Lung (tissue), 12 donors: ENCODE results near the gene PYCARD. TPM values are rescaled to one million over a fixed set of nuclear protein-coding genes. Genes with fewer than 3 reads are reported as not detected.

Experiments used
- ATAC-seq: fragments of 200-7000 bp; cut with Tn5 transposase; one replicate; pipeline ENCODE4 v1.9.1; 2020; ENCODE audit warnings: moderate number of reproducible peaks; ENCODE audit not compliant: insufficient read depth, low FRiP score
- DNase-seq, 3 donors: peaks; one replicate each; pipeline ENCODE4 v3.0.0-alpha.2; 2013 to 2017
- H3K27ac ChIP-seq, 2 donors: one replicate each; pipeline ENCODE4 v1.5.1; 2013; ENCODE audit warnings: mild to moderate bottlenecking in 2 of 2, moderate library complexity in 2 of 2, control low read depth in 1 of 2, inconsistent platforms in 1 of 2, low read depth in 1 of 2, low read length in 1 of 2
- H3K27me3 ChIP-seq, 3 donors: one replicate each; pipeline ENCODE4 v1.5.1; 2013; ENCODE audit warnings: low read length in 2 of 3; ENCODE audit not compliant: control insufficient read depth in 3 of 3, insufficient read depth in 3 of 3
- H3K36me3 ChIP-seq, 4 donors: one replicate each; pipeline ENCODE4 v1.5.1; 2013; ENCODE audit warnings: low read length in 4 of 4, mild to moderate bottlenecking in 1 of 4, moderate library complexity in 1 of 4; ENCODE audit not compliant: control insufficient read depth in 4 of 4, insufficient read depth in 4 of 4
- H3K4me1 ChIP-seq, 5 donors: one replicate each; pipeline ENCODE4 v1.5.1; 2013; ENCODE audit warnings: low read length in 5 of 5, mild to moderate bottlenecking in 2 of 5, moderate library complexity in 1 of 5; ENCODE audit not compliant: control insufficient read depth in 5 of 5, insufficient read depth in 5 of 5
- H3K4me3 ChIP-seq: one replicate; pipeline ENCODE4 v1.5.1; 2013; ENCODE audit warnings: mild to moderate bottlenecking, control low read depth, moderate library complexity
- H3K9ac ChIP-seq, 2 donors: one replicate each; pipeline ENCODE4 v1.5.1; 2013; ENCODE audit warnings: low read length in 2 of 2, control low read depth in 1 of 2; ENCODE audit not compliant: insufficient read depth in 1 of 2
- H3K9me3 ChIP-seq, 4 donors: one replicate each; pipeline ENCODE4 v1.5.1; 2013; ENCODE audit warnings: low read length in 3 of 4, mild to moderate bottlenecking in 1 of 4, moderate library complexity in 1 of 4; ENCODE audit not compliant: control insufficient read depth in 4 of 4, insufficient read depth in 3 of 4
- CTCF ChIP-seq: IDR thresholded peaks from 2 replicates; pipeline ENCODE4 v1.5.1; 2012; ENCODE audit warnings: mild to moderate bottlenecking; ENCODE audit errors: control extremely low read depth, extremely low read depth
- WGBS, 2 donors: extraction: QIAGEN DNeasy Blood & Tissue Kit; methylation state at CpG; one replicate each; pipeline ENCODE4 v1.1.7; 2013; 5-methylcytosine and 5-hydroxymethylcytosine counted together
- polyA plus RNA-seq, 2 donors: library from polyadenylated mRNA; stranded (reverse); fragments of 200-250 nt; gene quantifications; one replicate each; pipeline ENCODE4 v1.2.1, GENCODE V29; 2013
- total RNA-seq, 2 donors: library from RNA; depleted of rRNA in 1 of 2; stranded (reverse); fragments of >200 nt in 1 of 2; gene quantifications; one replicate each; pipeline ENCODE4 v1.2.1, GENCODE V29; 2014 to 2021
- donor health status: control.
- donor health status: control.
- donor health status: Bipolar disorder and iron deficiency.
- donor health status: healthy.
- donor health status: DM: yes; HTN: yes; CAD: no.

The PYCARD gene
- total and polyA plus RNA-seq, 4 donors, result 24.1 to 119 (median 70.1) TPM

- H3K9me3 ChIP-seq, result no peaks in the 10 kb centered on the region
- no peaks in the 10 kb centered on the region for H3K27me3 ChIP-seq
- TF ChIP-seq CTCF, result no peak
- no peak overlapping the region for H3K4me3 ChIP-seq
- H3K27ac ChIP-seq, result no peak overlapping the region
- peaks cover 68 to 93% (median 83%) of the 10 kb centered on the region in 4 donors for H3K36me3 ChIP-seq
- no peak for ATAC-seq
- DNase-seq, result no peak
- no peak overlapping the region for H3K9ac ChIP-seq
- 87 to 90% methylated on average over 10 of the region's 10 CpGs for WGBS, 2 donors
- H3K4me1 ChIP-seq, result peaks cover 6 to 18% (median 9%) of the 10 kb centered on the region in 5 donors
Observed at GRCh38 chr16:31186930-31187807, 15.4 kb downstream of the PYCARD start.

GRCh38 chr16:31186176-31186575 lies 16.4 kb downstream of the PYCARD start:
- no peak overlapping the region for H3K9ac ChIP-seq
- H3K4me3 ChIP-seq, result no peak overlapping the region
- no peak overlapping the region for H3K27ac ChIP-seq
- TF ChIP-seq CTCF, result no peak
- no peaks in the 10 kb centered on the region for H3K27me3 ChIP-seq
- WGBS, 2 donors, result 47 to 69% methylated on average over 7 of the region's 7 CpGs
- ATAC-seq, result no peak
- no peak for DNase-seq
- H3K4me1 ChIP-seq, result peaks cover 8 to 28% (median 10%) of the 10 kb centered on the region in 5 donors
- H3K9me3 ChIP-seq, result no peaks in the 10 kb centered on the region
- peaks cover 60 to 83% (median 74%) of the 10 kb centered on the region in 4 donors for H3K36me3 ChIP-seq

GRCh38 chr16:31185339-31185738 lies 17.2 kb downstream of the PYCARD start:
- Histone ChIP-seq H3K4me1 (peaks cover 8 to 28% (median 10%) of the 10 kb centered on the region in 5 donors), H3K4me3 (no peak overlapping the region), H3K27me3 (no peaks in the 10 kb centered on the region), H3K9ac (no peak overlapping the region), H3K9me3 (no peaks in the 10 kb centered on the region), H3K36me3 (peaks cover 52 to 76% (median 67%) of the 10 kb centered on the region in 4 donors), H3K27ac (no peak overlapping the region)
- no peak for TF ChIP-seq CTCF
- WGBS, 2 donors, result 71 to 72% methylated on average over 5 of the region's 5 CpGs
- ATAC-seq (no peak), DNase-seq (no peak)
